ENCODE results near the gene NAA10. TPM values are rescaled to one million over a fixed set of nuclear protein-coding genes. Genes with fewer than 3 reads are reported as not detected.

NAA10 gene
- polyA plus RNA-seq, 2 of the 4 experiments (the other 2 are of a cell fraction), result 63.5 to 230 TPM

- FAIRE-seq (no peak), DNase-seq (ENCODE audit: low read depth in 1 of 2, low spot score in 1 of 2) (no peak), ATAC-seq (no peak)
- Histone ChIP-seq H3K27ac (no peak overlapping the region), H3K4me1 (peaks cover 21% of the 10 kb centered on the region), H3K9me3 (no peaks in the 10 kb centered on the region), H3K4me3 (no peak overlapping the region), H3K4me2 (no peak overlapping the region)
- ChIA-PET CTCF (no interaction called here), POLR2A (no interaction called here)
- TF ChIP-seq ZSCAN20 (CRISPR knock-in tag; IDR thresholded peaks at IDR 0.05) (no peak), JUNB (IDR thresholded peaks at IDR 0.05) (no peak), POLR2A (IDR thresholded peaks at IDR 0.05; ENCODE audit: low read length) (no peak), TFCP2L1 (CRISPR knock-in tag; IDR thresholded peaks at IDR 0.05) (no peak), FOXS1 (CRISPR knock-in tag; IDR thresholded peaks at IDR 0.05) (no peak), GATA3 (IDR thresholded peaks at IDR 0.05; ENCODE audit: borderline replicate concordance) (no peak), CTCF (IDR thresholded peaks at IDR 0.05) (no peak), HOXA7 (CRISPR knock-in tag; IDR thresholded peaks at IDR 0.05) (no peak), POLR2AphosphoS2 (conservative IDR thresholded peaks at IDR 0.05; ENCODE audit: low read length) (no peak), NR3C1 (IDR thresholded peaks at IDR 0.05) (no peak), RFX5 (IDR thresholded peaks at IDR 0.05) (no peak), CEBPB (IDR thresholded peaks at IDR 0.05) (no peak)
- WGBS (ENCODE audit: missing lambda C conversion rate), result 40% methylated on average over 1 of the region's 8 CpGs
Observed at GRCh38 chrX:153882086-153882498, 52.7 kb downstream of the NAA10 start.

- TF ChIP-seq SREBF2 (IDR thresholded peaks at IDR 0.05), result no peak
- TF ChIP-seq PHF8 (IDR thresholded peaks at IDR 0.05; ENCODE audit: borderline replicate concordance, low read depth), result no peak
- TF ChIP-seq MAFK (IDR thresholded peaks at IDR 0.05; ENCODE audit: partially characterized antibody), result no peak
- TF ChIP-seq ATOH8 (CRISPR knock-in tag; IDR thresholded peaks at IDR 0.05; ENCODE audit: low read depth), result no peak
- no peak for TF ChIP-seq ZSCAN20 (CRISPR knock-in tag; IDR thresholded peaks at IDR 0.05)
- no peak for TF ChIP-seq RCOR1 (IDR thresholded peaks at IDR 0.05; ENCODE audit: low read depth, low read length)
- TF ChIP-seq CHD4 (IDR thresholded peaks at IDR 0.05; ENCODE audit: borderline replicate concordance), result no peak
- no peak for TF ChIP-seq FOXS1 (CRISPR knock-in tag; IDR thresholded peaks at IDR 0.05)
- TF ChIP-seq TP53 (CRISPR knock-in tag; IDR thresholded peaks at IDR 0.05), result no peak
- no peak for TF ChIP-seq MAX (IDR thresholded peaks at IDR 0.05)
- no peak for TF ChIP-seq CEBPB (IDR thresholded peaks at IDR 0.05)
- TF ChIP-seq ZNF302 (CRISPR knock-in tag; IDR thresholded peaks at IDR 0.05), result no peak
- DNase-seq (ENCODE audit: low read depth in 1 of 2, low spot score in 1 of 2) (no peak), ATAC-seq (no peak), FAIRE-seq (no peak)
- CTCF ChIA-PET, result no interaction called here
- Histone ChIP-seq H3K4me1 (peaks cover 17% of the 10 kb centered on the region), H3K9me3 (no peaks in the 10 kb centered on the region), H3K4me2 (no peak overlapping the region), H3K27ac (no peak overlapping the region), H3K4me3 (no peak overlapping the region)
- POLR2A ChIA-PET, result no interaction called here
- WGBS (ENCODE audit: missing lambda C conversion rate), result 66% methylated on average over 6 of the region's 7 CpGs
Observed at GRCh38 chrX:153881281-153881680, 53.6 kb downstream of the NAA10 start.

GRCh38 chrX:153880440-153880815 lies 54.4 kb downstream of the NAA10 start:
- peaks cover 15% of the 10 kb centered on the region for H3K4me1 ChIP-seq

More at GRCh38 chrX:153880440-153880815, 54.4 kb downstream of the NAA10 start:
- DNase-seq (ENCODE audit: low read depth in 1 of 2, low spot score in 1 of 2) (no peak), FAIRE-seq (no peak), ATAC-seq (peak in 1 of 2 experiments; percentile 19; a peak in 1 of 6 replicates)
- no peak overlapping the region for H3K27ac ChIP-seq
- no peaks in the 10 kb centered on the region for H3K9me3 ChIP-seq
- 60% methylated on average over 1 of the region's 6 CpGs for whole genome bisulfite sequencing (ENCODE audit: missing lambda C conversion rate)
- H3K4me2 ChIP-seq, result no peak overlapping the region
- POLR2A ChIA-PET, result no interaction called here
- CTCF ChIA-PET, result no interaction called here
- no peak overlapping the region for H3K4me3 ChIP-seq
- TF ChIP-seq ESRRA (IDR thresholded peaks at IDR 0.05; ENCODE audit: borderline replicate concordance, low read length) (no peak), ZNF302 (CRISPR knock-in tag; IDR thresholded peaks at IDR 0.05) (no peak), KDM5A (IDR thresholded peaks at IDR 0.05) (no peak)

Measured in A549 (cell line).